ENCODE results near the gene SPTLC1.

The SPTLC1 gene

GRCh38 chr9:92097997-92098482 is 17.2 kb downstream of the SPTLC1 start:
- DNase-seq (ENCODE audit: low read depth) = peak; percentile 58
- H3K4me3 ChIP-seq (ENCODE audit: low read length) = peak overlapping the region; percentile 20
- TF ChIP-seq CTCF (conservative IDR thresholded peaks at IDR 0.05; ENCODE audit: low read depth, low read length) = no peak

DNA sequence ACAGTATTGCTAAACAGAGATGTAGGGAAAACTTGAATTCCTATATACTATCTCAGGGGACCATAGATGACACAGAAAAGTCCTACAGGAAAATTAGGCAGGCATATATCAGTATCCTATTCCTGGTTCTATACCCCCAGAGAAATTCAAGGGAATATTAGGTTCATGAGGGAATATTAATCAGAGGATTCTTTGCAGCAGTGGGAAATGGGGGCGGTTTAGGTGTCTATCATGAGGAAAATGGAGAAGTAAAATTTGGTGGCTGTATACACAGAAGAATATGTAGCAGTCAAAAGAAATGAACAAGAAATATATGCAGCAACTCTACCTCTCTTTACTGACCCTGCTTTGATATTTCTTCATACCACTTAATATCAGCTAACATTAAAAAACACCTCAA is 20.0 kb downstream of the SPTLC1 start:
- DNase-seq (ENCODE audit: low read depth) = no peak
- no peak overlapping the region for H3K4me3 ChIP-seq (ENCODE audit: low read length)
- TF ChIP-seq CTCF (conservative IDR thresholded peaks at IDR 0.05; ENCODE audit: low read depth, low read length) = no peak

DNA sequence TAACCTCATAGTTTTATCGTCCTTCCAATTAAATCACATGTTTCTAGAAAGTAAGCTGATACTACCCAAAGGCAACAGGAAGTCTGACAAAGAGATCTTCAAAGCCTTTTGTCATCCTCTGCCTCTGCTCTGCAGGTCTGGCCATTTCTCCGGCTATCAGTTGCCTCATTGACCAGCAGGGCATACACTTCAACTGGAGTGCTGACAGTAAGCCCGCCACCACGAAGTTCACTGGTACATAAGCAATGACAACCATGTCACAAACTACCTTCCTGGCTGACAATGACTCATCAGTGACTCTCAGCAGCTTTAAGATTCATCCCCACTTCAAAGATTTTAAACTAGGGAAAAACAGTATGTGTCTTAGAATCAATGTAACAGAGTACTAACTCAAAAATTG is 20.6 kb downstream of the SPTLC1 start:
- no peak overlapping the region for H3K4me3 ChIP-seq (ENCODE audit: low read length)
- TF ChIP-seq CTCF (conservative IDR thresholded peaks at IDR 0.05; ENCODE audit: low read depth, low read length) = no peak
- DNase-seq (ENCODE audit: low read depth) = no peak

DNA sequence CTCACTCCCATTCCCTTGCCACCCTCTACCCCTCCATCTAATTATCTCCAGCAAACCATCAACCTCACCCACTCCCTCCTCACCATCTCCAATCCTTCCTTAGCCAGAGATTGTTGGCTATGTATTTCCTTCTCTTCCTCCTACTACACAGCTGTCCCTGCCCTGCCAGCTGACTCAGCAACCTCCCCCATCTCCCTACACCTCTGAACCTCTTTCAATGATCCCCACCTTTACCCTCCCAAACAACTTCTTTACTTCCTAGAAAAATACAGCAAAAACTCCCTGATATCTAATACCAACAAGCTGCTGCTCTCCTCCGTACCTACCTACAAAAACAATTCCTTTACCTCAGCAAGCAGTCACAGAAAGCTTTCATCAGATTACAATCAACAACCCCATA is 37.3 kb downstream of the SPTLC1 start:
- no peak overlapping the region for H3K4me3 ChIP-seq (ENCODE audit: low read length)
- no peak for DNase-seq (ENCODE audit: low read depth)
- TF ChIP-seq CTCF (conservative IDR thresholded peaks at IDR 0.05; ENCODE audit: low read depth, low read length) = no peak

- no peak for TF ChIP-seq CTCF (conservative IDR thresholded peaks at IDR 0.05; ENCODE audit: low read depth, low read length)
- no peak for DNase-seq (ENCODE audit: low read depth)
- H3K4me3 ChIP-seq (ENCODE audit: low read length) = no peak overlapping the region
Measured at GRCh38 chr9:92071634-92072033, 43.6 kb downstream of the SPTLC1 start.

- no peak for TF ChIP-seq CTCF (conservative IDR thresholded peaks at IDR 0.05; ENCODE audit: low read depth, low read length)
- no peak overlapping the region for H3K4me3 ChIP-seq (ENCODE audit: low read length)
- DNase-seq (ENCODE audit: low read depth) = no peak
Measured at GRCh38 chr9:92066168-92066567, 49.0 kb downstream of the SPTLC1 start.

- no peak for TF ChIP-seq CTCF (conservative IDR thresholded peaks at IDR 0.05; ENCODE audit: low read depth, low read length)
- DNase-seq (ENCODE audit: low read depth) = peak; percentile 2
- H3K4me3 ChIP-seq (ENCODE audit: low read length) = no peak overlapping the region
Measured at GRCh38 chr9:92064711-92065110, 50.5 kb downstream of the SPTLC1 start.
